ENCODE results near the gene TBCK.

DNA sequence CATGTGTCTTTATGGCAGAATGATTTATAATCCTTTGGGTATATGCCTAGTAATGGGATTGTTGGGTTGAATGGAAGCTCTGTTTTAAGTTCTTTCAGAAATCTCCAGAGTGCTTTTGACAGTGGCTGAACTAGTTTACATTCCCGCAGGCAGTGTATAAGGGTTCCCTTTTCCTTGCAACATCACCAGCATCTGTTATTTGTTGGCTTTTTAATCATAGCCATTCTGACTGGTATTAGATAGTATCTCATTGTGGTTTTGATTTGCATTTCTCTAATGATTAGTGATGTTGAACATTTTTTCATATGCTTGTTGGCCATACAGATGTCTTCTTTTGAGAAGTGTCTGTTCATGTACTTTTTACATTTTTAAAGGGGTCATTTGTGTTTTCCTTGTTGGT lies 129.8 kb downstream of the TBCK start:
- TF ChIP-seq, protein P1, sequence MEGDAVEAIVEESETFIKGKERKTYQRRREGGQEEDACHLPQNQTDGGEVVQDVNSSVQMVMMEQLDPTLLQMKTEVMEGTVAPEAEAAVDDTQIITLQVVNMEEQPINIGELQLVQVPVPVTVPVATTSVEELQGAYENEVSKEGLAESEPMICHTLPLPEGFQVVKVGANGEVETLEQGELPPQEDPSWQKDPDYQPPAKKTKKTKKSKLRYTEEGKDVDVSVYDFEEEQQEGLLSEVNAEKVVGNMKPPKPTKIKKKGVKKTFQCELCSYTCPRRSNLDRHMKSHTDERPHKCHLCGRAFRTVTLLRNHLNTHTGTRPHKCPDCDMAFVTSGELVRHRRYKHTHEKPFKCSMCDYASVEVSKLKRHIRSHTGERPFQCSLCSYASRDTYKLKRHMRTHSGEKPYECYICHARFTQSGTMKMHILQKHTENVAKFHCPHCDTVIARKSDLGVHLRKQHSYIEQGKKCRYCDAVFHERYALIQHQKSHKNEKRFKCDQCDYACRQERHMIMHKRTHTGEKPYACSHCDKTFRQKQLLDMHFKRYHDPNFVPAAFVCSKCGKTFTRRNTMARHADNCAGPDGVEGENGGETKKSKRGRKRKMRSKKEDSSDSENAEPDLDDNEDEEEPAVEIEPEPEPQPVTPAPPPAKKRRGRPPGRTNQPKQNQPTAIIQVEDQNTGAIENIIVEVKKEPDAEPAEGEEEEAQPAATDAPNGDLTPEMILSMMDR (IDR thresholded peaks at IDR 0.05), result no peak
- no peak for TF ChIP-seq POLR2A (IDR thresholded peaks at IDR 0.05)
